HG02884 (cell line): ENCODE data around the gene WDR77.

Source experiments
- ATAC-seq: cut with Tn5 transposase; IDR thresholded peaks from one replicate; pipeline ENCODE4 v1.9.1; 2021; ENCODE audit warnings: mild to moderate bottlenecking, moderate library complexity; ENCODE audit not compliant: unreplicated experiment

WDR77 gene

GRCh38 chr1:111470596-111470995 lies 21.5 kb upstream of the WDR77 start:
- no peak for ATAC-seq

GRCh38 chr1:111469539-111469938 lies 20.5 kb upstream of the WDR77 start:
- no peak for ATAC-seq

GRCh38 chr1:111468717-111469100 lies 19.7 kb upstream of the WDR77 start:
- no peak for ATAC-seq

GRCh38 chr1:111467865-111468716 lies 19.0 kb upstream of the WDR77 start:
- ATAC-seq, result no peak

- no peak for ATAC-seq
Observed at GRCh38 chr1:111466480-111466879, 17.4 kb upstream of the WDR77 start.

GRCh38 chr1:111465754-111466153 lies 16.7 kb upstream of the WDR77 start:
- no peak for ATAC-seq

- ATAC-seq, result no peak
Observed at GRCh38 chr1:111463029-111463683, 14.1 kb upstream of the WDR77 start.

GRCh38 chr1:111462370-111463028 lies 13.4 kb upstream of the WDR77 start:
- no peak for ATAC-seq

- ATAC-seq, result no peak
Observed at GRCh38 chr1:111461765-111462164, 12.7 kb upstream of the WDR77 start.

- no peak for ATAC-seq
Observed at GRCh38 chr1:111455642-111456031, 6.6 kb upstream of the WDR77 start.

- no peak for ATAC-seq
Observed at GRCh38 chr1:111454859-111455641, 6.0 kb upstream of the WDR77 start.

GRCh38 chr1:111453706-111454105 lies 4.7 kb upstream of the WDR77 start:
- ATAC-seq, result no peak

GRCh38 chr1:111452581-111452980 lies 3.5 kb upstream of the WDR77 start:
- no peak for ATAC-seq

- ATAC-seq, result no peak
Observed at GRCh38 chr1:111450185-111450584, 1.1 kb upstream of the WDR77 start.

GRCh38 chr1:111449703-111450017 lies 604 bp upstream of the WDR77 start:
- ATAC-seq, result no peak

GRCh38 chr1:111448482-111448917 lies 556 bp downstream of the WDR77 start:
- no peak for ATAC-seq

- ATAC-seq, result no peak
Observed at GRCh38 chr1:111446967-111447892, 1.8 kb downstream of the WDR77 start.

- no peak for ATAC-seq
Observed at GRCh38 chr1:111446546-111446945, 2.5 kb downstream of the WDR77 start.

- no peak for ATAC-seq
Observed at GRCh38 chr1:111444031-111444430, 5.0 kb downstream of the WDR77 start.

- ATAC-seq, result no peak
Observed at GRCh38 chr1:111442457-111442856, 6.6 kb downstream of the WDR77 start.
